Skeletal muscle cell (primary cell): ENCODE results near the gene COMMD4.
"Not testable (repeated sequence)": the region's sequence is repeated elsewhere in the genome, so short reads cannot be mapped to it uniquely, and the experiment has no call there.

Experiments
- DNase-seq: peaks from one replicate; pipeline ENCODE4 v3.0.0-alpha.2; 2010; ENCODE audit warnings: low read depth
- H3K4me3 ChIP-seq: 2 replicates; pipeline ENCODE4 v1.5.1; 2011; ENCODE audit warnings: low read depth, mild to moderate bottlenecking, control low read depth, low read length, moderate library complexity

Gene COMMD4

DNA sequence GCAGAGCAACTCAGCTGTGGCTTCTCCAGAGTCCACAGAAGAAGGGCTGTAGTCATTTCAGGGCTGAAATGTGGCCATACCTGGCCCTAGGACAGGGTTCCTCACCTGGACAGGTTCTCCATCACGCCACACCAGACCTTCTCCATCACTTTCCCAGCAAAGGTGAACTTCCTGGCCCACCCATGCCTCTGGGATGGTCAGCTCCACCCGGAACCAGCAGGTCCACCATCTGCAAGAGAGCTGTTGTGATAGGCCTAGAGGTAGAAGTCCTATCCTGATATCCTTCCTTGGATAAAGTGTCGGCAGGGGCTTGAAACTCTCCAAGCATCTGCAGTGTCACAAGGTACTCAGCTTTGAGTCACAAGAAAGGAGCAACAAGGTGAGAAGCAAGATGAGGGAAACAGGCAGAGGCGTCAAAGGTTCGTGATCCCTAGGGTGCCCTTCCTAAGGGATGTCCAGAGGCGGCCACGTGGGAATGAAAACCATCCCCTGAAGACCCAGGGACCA, 31.6 kb downstream of the COMMD4 start:
- H3K4me3 ChIP-seq, result peak overlapping the region; percentile 96
- no peak for DNase-seq

DNA sequence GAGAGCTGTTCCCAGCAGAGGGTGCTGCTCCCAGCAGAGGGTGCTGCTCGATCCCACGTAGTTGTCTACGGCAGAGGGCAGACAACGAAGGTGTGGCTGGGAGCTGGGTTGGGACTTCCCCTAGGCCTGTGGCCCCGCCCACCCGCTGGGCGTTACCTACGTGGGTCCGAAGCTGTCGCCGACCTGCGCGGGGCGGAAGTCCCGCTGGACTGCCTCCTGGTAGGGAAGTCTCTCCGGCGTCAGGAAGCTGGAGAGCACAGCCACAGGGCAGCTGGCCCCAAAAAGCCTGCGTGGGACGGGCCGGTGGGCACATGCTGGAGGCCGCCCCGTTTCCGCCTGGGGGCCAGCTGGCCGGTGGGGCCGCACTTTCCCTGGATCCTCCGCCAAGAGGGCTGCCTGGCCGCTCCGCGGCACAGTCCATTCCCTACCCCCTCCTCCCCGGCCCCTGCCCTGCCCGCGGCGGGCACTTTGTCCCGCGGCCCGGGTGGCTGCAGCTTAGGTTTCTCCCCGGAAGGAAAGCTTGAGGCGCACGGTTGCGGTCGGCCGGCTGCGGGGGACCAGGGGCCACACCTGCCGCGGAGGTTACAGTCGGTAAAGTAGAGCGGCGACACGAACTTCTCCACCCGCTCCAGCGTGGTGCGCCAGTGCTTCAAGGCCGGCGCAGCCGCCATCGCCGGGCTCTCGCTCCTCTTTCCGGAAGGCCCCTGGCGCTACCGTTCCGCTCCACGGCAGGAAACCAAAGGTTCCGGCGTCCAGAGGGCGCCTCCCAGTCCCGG, 32.2 kb downstream of the COMMD4 start, which contains the start of gene MAN2C1:
Gene MAN2C1 (minus strand): TSS at position 695 of the 776 bp plus-strand sequence. CDS start 24 bp downstream, at position 671.
- peak within 1 kb of the TSS; percentile 96 for H3K4me3 ChIP-seq
- peak; percentile 83 for DNase-seq

DNA sequence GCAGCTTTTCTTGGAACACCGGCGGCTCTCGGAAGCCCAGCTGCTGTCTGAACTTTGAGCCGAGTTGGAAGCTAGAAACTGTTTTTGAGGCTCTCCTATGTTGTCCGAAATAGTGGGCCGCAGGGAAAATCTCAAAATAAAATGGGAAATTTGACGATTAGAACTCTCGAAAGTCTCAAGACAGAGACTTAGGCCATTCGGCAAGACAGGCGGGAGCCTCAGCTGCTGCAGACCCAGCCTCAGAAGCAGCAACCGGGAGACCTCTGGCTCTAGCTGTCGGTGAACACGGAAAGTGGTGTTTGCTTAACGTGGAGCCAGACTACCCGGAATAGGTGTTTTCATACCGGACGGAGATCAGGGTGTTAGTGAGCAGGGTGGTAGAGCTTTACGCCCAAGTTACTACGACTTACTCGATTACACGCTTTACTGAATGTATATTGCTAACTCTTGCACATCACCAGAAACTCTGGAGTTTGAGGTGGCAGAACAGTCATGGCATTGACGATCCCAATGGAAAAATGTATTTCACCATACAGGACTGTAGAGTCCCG, 32.9 kb downstream of the COMMD4 start:
- peak overlapping the region; percentile 96 for H3K4me3 ChIP-seq
- DNase-seq, result no peak

DNA sequence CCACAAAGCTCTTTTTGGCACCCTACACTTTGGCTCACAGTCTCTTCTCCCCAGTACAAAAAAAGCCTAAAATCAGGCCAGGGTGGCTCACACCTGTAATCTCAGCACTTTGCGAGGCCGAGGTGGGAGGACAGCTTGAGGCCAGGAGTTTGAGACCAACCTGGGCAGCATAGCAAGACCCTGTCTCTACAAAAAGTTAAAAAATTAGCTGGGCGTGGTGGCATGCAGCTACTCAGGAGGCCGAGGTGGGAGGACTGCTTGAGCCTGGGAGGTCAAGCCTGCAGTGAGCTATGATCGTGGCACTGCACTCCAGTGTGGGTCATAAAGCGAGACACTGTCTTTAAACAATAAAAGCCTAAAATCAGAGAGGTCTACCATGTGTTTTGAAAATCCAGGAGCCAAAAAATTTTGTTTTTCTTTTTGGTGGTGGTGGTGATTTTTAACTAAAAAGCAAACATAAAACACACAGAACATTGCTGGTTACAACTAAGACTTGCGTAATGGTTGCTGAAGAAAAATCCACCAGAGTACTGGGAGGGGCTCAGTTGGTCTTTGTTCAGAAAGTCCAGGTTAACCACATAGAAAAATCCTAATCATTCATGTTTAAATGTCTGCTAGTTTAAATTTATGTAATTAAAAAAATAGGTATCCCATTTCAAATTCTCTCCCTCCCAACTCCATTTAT, 34.2 kb downstream of the COMMD4 start:
- no peak for DNase-seq
- no peak overlapping the region for H3K4me3 ChIP-seq

DNA sequence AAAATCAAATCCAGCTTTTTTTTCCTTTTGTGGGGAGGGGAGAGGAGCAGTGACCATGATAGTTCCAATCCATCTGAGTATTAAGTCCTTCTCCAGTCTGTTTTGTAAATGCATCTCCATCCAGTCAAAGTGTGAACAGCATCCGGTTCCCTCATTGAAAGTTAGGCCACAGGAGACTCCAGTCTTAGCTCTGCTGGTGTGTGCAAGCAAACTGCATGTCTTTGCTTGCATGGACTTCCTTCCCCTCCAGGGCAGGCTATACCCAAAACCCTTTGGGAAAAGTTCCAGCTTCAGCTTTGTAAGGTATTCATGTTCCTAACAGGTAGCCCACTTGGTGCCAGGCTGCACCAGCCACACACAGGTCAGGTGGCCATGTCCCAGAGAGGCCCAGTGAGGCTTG, 35.6 kb downstream of the COMMD4 start:
- DNase-seq, result no peak
- no peak overlapping the region for H3K4me3 ChIP-seq

DNA sequence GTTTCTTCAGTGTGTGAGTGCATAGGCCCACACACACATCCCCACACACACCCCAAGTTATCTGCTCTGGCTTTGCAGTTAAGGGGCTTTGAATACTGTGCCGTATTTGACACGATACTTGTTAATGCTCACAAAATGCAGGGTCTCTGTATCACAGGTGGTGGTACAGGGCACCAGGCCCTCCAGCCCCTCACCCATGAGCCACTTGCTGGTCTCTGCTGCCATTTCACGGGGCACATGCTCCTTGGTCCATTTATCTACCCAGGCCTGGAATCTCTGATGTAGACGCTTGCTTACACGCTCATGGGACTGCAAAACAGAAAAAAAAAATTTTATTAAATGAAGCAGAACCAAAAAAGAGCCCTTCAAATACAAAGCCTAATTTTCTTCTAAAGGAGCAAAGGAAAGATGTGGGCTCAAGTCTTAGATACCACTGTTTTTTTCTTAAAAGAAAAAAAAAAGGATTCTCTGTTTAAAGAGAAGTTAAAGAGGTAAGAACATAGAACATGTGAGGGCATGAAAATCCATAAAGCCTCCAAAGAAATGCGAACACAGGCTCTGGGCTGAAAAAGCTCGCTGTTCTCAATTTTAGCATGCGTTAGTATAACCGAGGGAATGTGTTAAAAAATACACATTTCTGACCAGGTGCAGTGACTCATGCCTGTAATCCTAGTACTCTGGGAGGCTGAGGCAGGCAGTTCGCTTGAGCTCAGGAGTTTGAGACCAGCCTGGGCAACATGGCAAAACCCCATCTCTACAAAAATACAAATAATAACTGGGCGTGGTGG, 36.2 kb downstream of the COMMD4 start:
- no peak overlapping the region for H3K4me3 ChIP-seq
- no peak for DNase-seq

DNA sequence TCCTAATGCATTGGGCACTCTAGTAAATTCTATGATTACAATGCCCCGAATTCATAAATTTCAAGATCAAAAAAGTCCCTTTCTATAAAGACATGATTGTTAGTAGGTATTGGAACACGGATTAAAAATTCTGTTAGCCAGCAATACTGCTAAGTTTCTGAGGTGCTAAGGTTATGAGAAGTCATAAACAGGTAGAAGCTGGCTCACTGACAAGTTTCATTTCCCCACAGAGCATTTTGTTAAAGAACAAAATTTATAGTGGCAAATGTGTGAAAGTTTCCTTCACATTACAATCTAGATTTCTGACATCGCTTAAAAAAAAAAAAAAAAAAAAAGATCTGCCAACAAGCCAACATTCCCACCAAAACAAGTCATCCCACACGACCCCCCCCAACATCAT, 44.9 kb downstream of the COMMD4 start:
- H3K4me3 ChIP-seq, result no peak overlapping the region
- no peak for DNase-seq

DNA sequence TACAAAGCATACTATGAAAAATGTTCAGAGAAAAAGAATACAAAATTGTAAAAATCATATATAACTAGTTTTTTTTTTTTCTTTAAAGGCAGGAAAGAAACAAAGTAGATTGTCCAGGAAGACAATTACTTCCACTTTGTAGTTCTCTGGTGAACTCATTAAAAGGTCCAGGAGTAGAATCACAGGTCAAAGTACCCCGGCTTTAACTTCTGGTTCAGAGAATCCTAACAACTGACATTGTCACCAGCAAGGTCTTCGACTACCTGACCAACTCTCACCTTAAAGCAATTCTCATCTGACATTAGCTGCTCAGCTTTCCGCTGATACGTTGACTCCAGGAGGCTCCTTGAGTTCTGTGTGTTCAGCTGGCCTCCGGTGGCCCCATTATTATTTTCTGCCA, 48.1 kb downstream of the COMMD4 start:
- not testable (repeated sequence) for H3K4me3 ChIP-seq, DNase-seq
